ENCODE results near the gene KCNG2.

GRCh38 chr18:79803611-79804051 is 5.9 kb downstream of the KCNG2 start:
- TF ChIP-seq CTCF (IDR thresholded peaks at IDR 0.05), result no peak
- TF ChIP-seq EP300 (IDR thresholded peaks at IDR 0.05), result no peak
- TF ChIP-seq POLR2A (IDR thresholded peaks at IDR 0.05), result no peak

Measured in tibial nerve (tissue), 4 donors.